Karpas-422 (cell line): ENCODE measurements around the gene CELF5. TPM values are rescaled to one million over a fixed set of nuclear protein-coding genes. Genes with fewer than 3 reads are reported as not detected.
A peak's percentile ranks its signal among the peaks of the same experiment; 100 is the strongest.

ENCODE experiments used
- DNase-seq: peaks from one replicate; pipeline ENCODE4 v3.0.0-alpha.2; 2015
- H2AFZ ChIP-seq: fragments of 200-600 bp; sonication (generic); 2 replicates; pipeline ENCODE4 v1.6.1; 2014; ENCODE audit warnings: antibody characterized with exemption, low read length, mixed read lengths
- H3K27ac ChIP-seq: fragments of 200-600 bp; sonication (generic); 2 replicates; pipeline ENCODE4 v1.5.1; 2014; ENCODE audit warnings: mild to moderate bottlenecking, low read length, moderate library complexity
- H3K27me3 ChIP-seq: fragments of 200-600 bp; sonication (generic); 2 replicates; pipeline ENCODE4 v1.6.1; 2014; ENCODE audit warnings: low read length, mixed read lengths
- H3K36me3 ChIP-seq: fragments of 200-600 bp; sonication (generic); 2 replicates; pipeline ENCODE4 v1.6.1; 2014; ENCODE audit warnings: low read length, mixed read lengths; ENCODE audit not compliant: insufficient read depth
- H3K4me1 ChIP-seq: fragments of 200-600 bp; sonication (generic); 2 replicates; pipeline ENCODE4 v1.6.1; 2014; ENCODE audit warnings: mild to moderate bottlenecking, low read length, mixed read lengths
- H3K4me2 ChIP-seq: fragments of 200-600 bp; sonication (generic); 2 replicates; pipeline ENCODE4 v1.6.1; 2014; ENCODE audit warnings: low read length, low read depth, mild to moderate bottlenecking; ENCODE audit not compliant: poor library complexity, severe bottlenecking
- H3K4me3 ChIP-seq: fragments of 200-600 bp; sonication (generic); 2 replicates; pipeline ENCODE4 v1.5.1; 2014; ENCODE audit warnings: mild to moderate bottlenecking, antibody characterized with exemption, low read length, mixed read lengths
- H3K79me2 ChIP-seq: fragments of 200-600 bp; sonication (generic); 2 replicates; pipeline ENCODE4 v1.6.1; 2014; ENCODE audit warnings: mild to moderate bottlenecking, low read length, mixed read lengths
- H3K9ac ChIP-seq: fragments of 200-600 bp; sonication (generic); 2 replicates; pipeline ENCODE4 v1.6.0; 2014; ENCODE audit warnings: low read length
- H3K9me2 ChIP-seq: fragments of 200-600 bp; sonication (generic), shearing (Covaris generic); replicated peaks from 2 replicates; pipeline ENCODE4 v1.6.0; 2014; ENCODE audit warnings: mild to moderate bottlenecking, low read length, moderate library complexity; ENCODE audit not compliant: insufficient read depth
- H3K9me3 ChIP-seq: fragments of 300-700, 200-600 bp; sonication (generic); 2 replicates; pipeline ENCODE4 v1.6.1; 2014; ENCODE audit warnings: low read length, mixed read lengths
- H4K20me1 ChIP-seq: fragments of 200-600 bp; sonication (generic); 2 replicates; pipeline ENCODE4 v1.6.1; 2014; ENCODE audit warnings: mild to moderate bottlenecking, antibody characterized with exemption, low read length, low read depth; ENCODE audit not compliant: insufficient read depth
- total RNA-seq: library from RNA; depleted of rRNA; stranded (reverse); fragments of >200 nt; shearing (Covaris generic); gene quantifications from 2 replicates; pipeline ENCODE4 v1.2.3, GENCODE V29; 2014; ENCODE audit warnings: low replicate concordance; rRNA removed

The CELF5 gene
- total RNA-seq: not detected in 2 replicates

- no peak within 1 kb of the TSS for H2AFZ ChIP-seq
- H3K4me3 ChIP-seq: no peak within 1 kb of the TSS
- no peaks in the 10 kb centered on the region for H3K27me3 ChIP-seq
- peak; percentile 77 for DNase-seq
- no peaks in the 10 kb centered on the region for H3K9me2 ChIP-seq
- H3K4me2 ChIP-seq: no peak within 1 kb of the TSS
- no peak within 1 kb of the TSS for H3K27ac ChIP-seq
- no peaks in the 10 kb centered on the region for H4K20me1 ChIP-seq
- H3K9ac ChIP-seq: no peak within 1 kb of the TSS
- H3K36me3 ChIP-seq: no peaks in the 10 kb centered on the region
- no peaks in the 10 kb centered on the region for H3K4me1 ChIP-seq
- no peaks in the 10 kb centered on the region for H3K9me3 ChIP-seq
- H3K79me2 ChIP-seq: no peaks in the 10 kb centered on the region
Measured at GRCh38 chr19:3224346-3225168, at the start of gene CELF5. CELF5 (plus strand) TSS chr19:3224661; CDS start chr19:3224740, 79 bp downstream.

- Histone ChIP-seq H3K79me2 (no peaks in the 10 kb centered on the region), H3K27me3 (no peaks in the 10 kb centered on the region), H3K4me2 (no peak overlapping the region), H3K9me3 (peaks cover 6% of the 10 kb centered on the region; the same call in 1 of the 2 replicates), H3K36me3 (no peaks in the 10 kb centered on the region), H2AFZ (no peak overlapping the region), H4K20me1 (no peaks in the 10 kb centered on the region), H3K4me3 (no peak overlapping the region), H3K4me1 (peaks cover 16% of the 10 kb centered on the region), H3K9me2 (no peaks in the 10 kb centered on the region), H3K27ac (peak overlapping the region; percentile 71), H3K9ac (no peak overlapping the region)
- DNase-seq: no peak
Measured at GRCh38 chr19:3175781-3176714, 48.4 kb upstream of the CELF5 start.

- H3K9me3 ChIP-seq: peaks cover 6% of the 10 kb centered on the region; the same call in 1 of the 2 replicates
- no peak for DNase-seq
- no peaks in the 10 kb centered on the region for H3K36me3 ChIP-seq
- no peak overlapping the region for H2AFZ ChIP-seq
- no peaks in the 10 kb centered on the region for H3K27me3 ChIP-seq
- no peak overlapping the region for H3K27ac ChIP-seq
- H3K4me2 ChIP-seq: no peak overlapping the region
- H3K9me2 ChIP-seq: no peaks in the 10 kb centered on the region
- no peaks in the 10 kb centered on the region for H4K20me1 ChIP-seq
- no peak overlapping the region for H3K9ac ChIP-seq
- H3K4me1 ChIP-seq: peaks cover 22% of the 10 kb centered on the region
- no peak overlapping the region for H3K4me3 ChIP-seq
- no peaks in the 10 kb centered on the region for H3K79me2 ChIP-seq
Measured at GRCh38 chr19:3176715-3177501, 47.6 kb upstream of the CELF5 start.

- Histone ChIP-seq H3K27ac (no peak within 1 kb of the TSS), H3K4me3 (no peak within 1 kb of the TSS), H2AFZ (no peak within 1 kb of the TSS), H3K27me3 (no peaks in the 10 kb centered on the region), H3K36me3 (no peaks in the 10 kb centered on the region), H3K9me2 (no peaks in the 10 kb centered on the region), H3K9me3 (no peaks in the 10 kb centered on the region; the same call in 1 of the 2 replicates), H3K79me2 (no peaks in the 10 kb centered on the region), H3K9ac (no peak within 1 kb of the TSS), H3K4me1 (peaks cover 22% of the 10 kb centered on the region), H3K4me2 (no peak within 1 kb of the TSS), H4K20me1 (no peaks in the 10 kb centered on the region)
- DNase-seq: peak; percentile 55
Measured at GRCh38 chr19:3178377-3178972, 46.0 kb upstream of the CELF5 start, which contains the start of gene S1PR4. S1PR4 (plus strand) TSS chr19:3178769; CDS start chr19:3178793, 24 bp downstream.

GRCh38 chr19:3178973-3179738, 45.3 kb upstream of the CELF5 start:
- DNase-seq: no peak
- Histone ChIP-seq H3K4me3 (no peak overlapping the region), H3K27me3 (no peaks in the 10 kb centered on the region), H3K27ac (no peak overlapping the region), H3K9ac (no peak overlapping the region), H3K36me3 (no peaks in the 10 kb centered on the region), H3K4me2 (no peak overlapping the region), H3K9me2 (no peaks in the 10 kb centered on the region), H4K20me1 (no peaks in the 10 kb centered on the region), H3K4me1 (peaks cover 22% of the 10 kb centered on the region), H3K9me3 (no peaks in the 10 kb centered on the region; the same call in 1 of the 2 replicates), H3K79me2 (no peaks in the 10 kb centered on the region), H2AFZ (no peak overlapping the region)

GRCh38 chr19:3179739-3180293, 44.6 kb upstream of the CELF5 start:
- H2AFZ ChIP-seq: no peak overlapping the region; the same call in 1 of the 2 replicates
- peak overlapping the region; percentile 88 for H3K4me2 ChIP-seq
- no peaks in the 10 kb centered on the region for H4K20me1 ChIP-seq
- H3K9me2 ChIP-seq: no peaks in the 10 kb centered on the region
- no peaks in the 10 kb centered on the region; the same call in 1 of the 2 replicates for H3K9me3 ChIP-seq
- no peak overlapping the region for H3K27ac ChIP-seq
- H3K4me3 ChIP-seq: peak overlapping the region; percentile 64; the same call in 1 of the 2 replicates
- peaks cover 24% of the 10 kb centered on the region for H3K4me1 ChIP-seq
- no peaks in the 10 kb centered on the region for H3K27me3 ChIP-seq
- no peak for DNase-seq
- no peaks in the 10 kb centered on the region for H3K79me2 ChIP-seq
- no peaks in the 10 kb centered on the region for H3K36me3 ChIP-seq
- peak overlapping the region; percentile 66 for H3K9ac ChIP-seq
